ENCODE results near the gene VAV3.

GRCh38 chr1:107975851-107976250 is 10.9 kb upstream of the VAV3 start:
- TF ChIP-seq MXI1 (IDR thresholded peaks at IDR 0.05; ENCODE audit: borderline replicate concordance, low read depth, low read length) (no peak), SIN3A (IDR thresholded peaks at IDR 0.05; ENCODE audit: borderline replicate concordance, low read depth, low read length) (no peak), ZNF747 (CRISPR knock-in tag; IDR thresholded peaks at IDR 0.05; ENCODE audit: borderline replicate concordance) (no peak), HMGXB4 (CRISPR knock-in tag; IDR thresholded peaks at IDR 0.05; ENCODE audit: borderline replicate concordance in 1 of 2, low read depth in 1 of 2) (no peak), HDAC6 (IDR thresholded peaks at IDR 0.05; ENCODE audit: low read depth, low read length) (no peak), ZNF33B (CRISPR knock-in tag; IDR thresholded peaks at IDR 0.05) (no peak), RFX5 (IDR thresholded peaks at IDR 0.05; ENCODE audit: low read depth, low read length) (no peak), PHF20 (CRISPR knock-in tag; IDR thresholded peaks at IDR 0.05) (no peak)
- TF ChIP-seq, protein P1, sequence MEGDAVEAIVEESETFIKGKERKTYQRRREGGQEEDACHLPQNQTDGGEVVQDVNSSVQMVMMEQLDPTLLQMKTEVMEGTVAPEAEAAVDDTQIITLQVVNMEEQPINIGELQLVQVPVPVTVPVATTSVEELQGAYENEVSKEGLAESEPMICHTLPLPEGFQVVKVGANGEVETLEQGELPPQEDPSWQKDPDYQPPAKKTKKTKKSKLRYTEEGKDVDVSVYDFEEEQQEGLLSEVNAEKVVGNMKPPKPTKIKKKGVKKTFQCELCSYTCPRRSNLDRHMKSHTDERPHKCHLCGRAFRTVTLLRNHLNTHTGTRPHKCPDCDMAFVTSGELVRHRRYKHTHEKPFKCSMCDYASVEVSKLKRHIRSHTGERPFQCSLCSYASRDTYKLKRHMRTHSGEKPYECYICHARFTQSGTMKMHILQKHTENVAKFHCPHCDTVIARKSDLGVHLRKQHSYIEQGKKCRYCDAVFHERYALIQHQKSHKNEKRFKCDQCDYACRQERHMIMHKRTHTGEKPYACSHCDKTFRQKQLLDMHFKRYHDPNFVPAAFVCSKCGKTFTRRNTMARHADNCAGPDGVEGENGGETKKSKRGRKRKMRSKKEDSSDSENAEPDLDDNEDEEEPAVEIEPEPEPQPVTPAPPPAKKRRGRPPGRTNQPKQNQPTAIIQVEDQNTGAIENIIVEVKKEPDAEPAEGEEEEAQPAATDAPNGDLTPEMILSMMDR (CRISPR knock-in tag; IDR thresholded peaks at IDR 0.05) = no peak
